GM19035 (cell line): ENCODE data around the gene SIMC1.
"Not testable (repeated sequence)": the region's sequence is repeated elsewhere in the genome, so short reads cannot be mapped to it uniquely, and the experiment has no call there.

Source experiments
- ATAC-seq: cut with Tn5 transposase; IDR thresholded peaks from one replicate; pipeline ENCODE4 v1.9.1; 2021; ENCODE audit not compliant: unreplicated experiment

SIMC1 gene

DNA sequence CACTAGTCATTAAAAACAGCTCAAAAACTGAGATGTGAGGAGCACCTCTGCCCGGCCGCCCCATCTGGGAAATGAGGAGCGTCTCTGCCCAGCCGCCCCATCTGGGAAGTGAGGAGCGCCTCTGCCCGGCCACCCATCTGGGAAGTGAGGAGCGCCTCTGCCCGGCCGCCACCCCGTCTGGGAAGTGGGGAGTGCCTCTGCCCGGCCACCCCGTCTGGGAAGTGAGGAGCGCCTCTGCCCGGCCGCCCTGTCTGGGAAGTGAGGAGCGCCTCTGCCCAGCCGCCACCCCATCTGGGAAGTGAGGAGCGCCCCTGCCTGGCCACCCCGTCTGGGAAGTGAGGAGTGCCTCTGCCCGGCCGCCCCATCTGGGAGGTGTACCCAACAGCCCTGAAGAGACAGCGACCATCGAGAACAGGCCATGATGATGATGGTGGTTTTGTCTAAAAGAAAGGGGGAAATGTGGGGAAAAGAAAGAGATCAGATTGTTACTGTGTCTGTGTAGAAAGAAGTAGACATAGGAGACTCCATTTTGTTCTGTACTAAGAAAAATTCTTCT lies 23.7 kb upstream of the SIMC1 start:
- ATAC-seq = not testable (repeated sequence)

DNA sequence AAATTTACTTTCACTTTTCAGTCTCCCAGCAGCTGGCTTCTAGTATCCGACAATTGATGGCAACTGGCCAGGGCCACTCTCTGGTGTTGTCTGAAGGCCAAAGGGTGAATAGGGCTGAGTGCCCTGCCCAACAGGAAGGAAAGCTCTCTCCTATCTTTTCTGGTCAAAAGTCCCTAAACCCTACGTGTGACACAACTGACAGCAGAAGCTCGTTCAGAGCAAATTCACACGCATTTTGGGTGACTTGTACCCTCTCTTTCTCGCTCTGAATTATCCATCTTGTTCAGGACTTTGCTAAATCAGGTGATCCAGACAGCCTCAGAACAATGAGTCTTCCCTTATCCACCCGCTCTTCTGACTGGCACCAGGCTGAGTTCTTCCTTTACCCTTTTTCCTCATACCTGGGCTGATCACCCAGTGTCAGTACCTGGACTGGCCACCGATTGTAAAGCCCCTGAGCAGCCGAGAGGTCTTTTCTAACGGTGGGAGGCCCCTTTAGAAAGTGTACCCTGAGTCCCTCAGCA lies 21.8 kb upstream of the SIMC1 start:
- ATAC-seq = not testable (repeated sequence)

DNA sequence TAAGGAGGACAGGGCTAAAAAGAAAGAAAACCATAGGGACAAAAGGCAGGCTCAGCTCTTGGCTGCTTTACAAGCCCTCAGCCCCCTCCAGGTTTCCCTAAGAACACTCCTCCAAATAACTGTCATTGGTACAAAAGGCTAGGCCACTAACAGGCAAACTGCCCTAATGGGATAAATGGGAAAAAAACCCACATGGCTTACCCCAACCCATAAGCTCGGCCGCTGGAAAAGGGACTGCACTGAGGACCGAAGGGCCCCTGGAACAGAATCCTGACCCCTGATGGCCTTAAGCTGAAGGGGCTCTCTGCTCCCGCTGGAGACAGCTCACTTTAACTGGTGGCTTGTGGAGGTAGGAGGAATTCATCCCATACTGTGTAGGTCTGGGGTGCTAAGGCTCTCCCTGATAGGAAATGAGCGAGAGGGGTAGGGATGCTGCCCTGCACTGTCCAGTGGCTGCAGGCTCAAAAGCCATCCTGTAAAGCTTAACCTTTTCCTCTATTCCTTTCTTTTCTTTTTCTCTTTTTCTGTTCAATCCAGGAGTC lies 21.0 kb upstream of the SIMC1 start:
- ATAC-seq = not testable (repeated sequence)

DNA sequence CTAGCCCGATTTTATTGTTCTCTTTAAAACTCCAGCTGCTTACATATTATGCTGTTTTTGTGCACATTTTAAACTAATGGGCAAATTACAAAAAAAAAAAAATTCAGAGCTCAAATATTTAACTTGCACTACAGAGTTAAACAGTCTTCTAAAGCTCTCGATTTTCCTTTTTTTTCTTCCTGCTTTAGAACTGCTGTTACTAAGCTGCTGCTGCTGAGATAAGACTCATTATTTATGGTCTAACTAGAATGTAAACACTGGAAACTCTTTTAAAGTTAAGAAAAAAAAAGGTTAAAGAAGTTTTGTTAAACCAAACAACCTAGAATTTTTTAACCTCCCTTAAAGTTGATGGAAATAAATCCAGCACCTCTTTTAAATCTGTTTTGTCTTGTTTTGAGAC lies 20.5 kb upstream of the SIMC1 start:
- ATAC-seq = not testable (repeated sequence)

DNA sequence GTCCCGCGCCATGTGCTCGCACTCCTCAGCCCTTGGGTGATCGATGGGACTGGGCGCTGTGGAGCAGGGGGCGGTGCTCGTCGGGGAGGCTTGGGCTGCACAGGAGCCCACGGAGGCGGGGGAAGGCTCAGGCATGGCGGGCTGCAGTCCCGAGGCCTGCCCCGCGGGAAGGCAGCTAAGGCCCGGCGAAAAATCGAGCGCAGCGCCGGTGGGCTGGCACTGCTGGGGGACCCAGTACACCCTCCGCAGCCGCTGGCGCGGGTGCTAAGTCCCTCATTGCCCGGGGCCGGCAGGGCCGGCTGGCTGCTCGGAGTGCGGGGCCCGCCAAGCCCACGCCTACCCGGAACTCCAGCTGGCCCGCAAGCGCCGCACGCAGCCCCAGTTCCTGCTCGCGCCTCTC lies 16.2 kb upstream of the SIMC1 start:
- ATAC-seq = not testable (repeated sequence)

DNA sequence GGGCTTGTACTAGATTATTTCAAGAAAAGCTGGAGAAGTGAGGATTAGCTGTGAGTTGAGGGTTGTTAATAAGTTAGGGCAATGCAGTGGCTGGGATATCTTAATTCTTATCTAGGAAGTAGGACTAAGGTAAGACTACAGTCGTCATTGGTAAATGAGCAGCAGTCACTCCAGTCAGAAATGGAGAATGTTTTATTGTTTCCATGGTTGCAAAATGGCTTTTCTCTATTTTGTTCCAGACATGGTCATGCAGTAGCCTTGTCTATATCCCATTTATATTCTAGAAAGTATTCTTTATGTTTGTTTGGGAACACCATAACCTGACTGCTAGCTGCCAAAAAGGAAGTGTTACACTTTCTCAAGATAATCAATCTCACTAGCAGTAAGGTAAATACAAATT lies 9.9 kb upstream of the SIMC1 start:
- not testable (repeated sequence) for ATAC-seq

DNA sequence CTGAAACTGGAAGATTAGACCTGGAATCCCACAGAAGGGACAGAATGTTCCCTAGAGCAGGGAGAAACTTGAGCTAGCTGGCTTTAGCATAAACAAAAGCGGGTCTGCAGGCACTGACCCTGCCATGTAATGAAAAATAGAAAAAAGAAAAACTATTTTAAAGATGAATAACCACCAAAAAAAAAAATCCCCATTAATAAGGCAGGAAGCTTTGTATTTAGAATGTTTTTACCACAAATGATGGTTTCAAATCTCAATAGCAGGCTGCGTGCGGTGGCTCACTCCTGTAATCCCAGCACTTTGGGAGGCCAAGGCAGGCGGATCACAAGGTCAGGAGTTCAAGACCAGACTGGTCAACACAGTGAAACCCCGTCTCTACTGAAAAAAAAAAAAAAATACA lies 5.0 kb upstream of the SIMC1 start:
- ATAC-seq = not testable (repeated sequence)

DNA sequence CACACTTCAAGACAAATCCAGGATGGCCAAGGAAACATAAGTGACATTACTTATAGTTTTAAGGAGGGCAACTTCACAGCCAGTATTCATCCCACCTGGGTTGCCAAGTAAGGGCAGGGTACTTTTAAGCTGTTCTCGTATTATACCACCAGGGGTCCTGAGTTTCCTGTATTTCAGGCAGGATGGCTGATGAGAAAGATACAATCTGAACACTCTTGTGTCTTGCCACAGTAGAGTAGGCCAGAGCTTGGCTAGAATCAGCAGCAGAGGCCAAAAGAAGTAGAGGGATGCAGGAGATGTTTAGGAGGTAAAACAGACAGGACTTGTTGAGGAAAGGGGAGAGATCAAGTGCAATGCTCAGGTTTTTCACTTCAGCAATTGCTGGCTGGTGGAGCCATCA lies 3.1 kb upstream of the SIMC1 start:
- peak; percentile 38 for ATAC-seq

DNA sequence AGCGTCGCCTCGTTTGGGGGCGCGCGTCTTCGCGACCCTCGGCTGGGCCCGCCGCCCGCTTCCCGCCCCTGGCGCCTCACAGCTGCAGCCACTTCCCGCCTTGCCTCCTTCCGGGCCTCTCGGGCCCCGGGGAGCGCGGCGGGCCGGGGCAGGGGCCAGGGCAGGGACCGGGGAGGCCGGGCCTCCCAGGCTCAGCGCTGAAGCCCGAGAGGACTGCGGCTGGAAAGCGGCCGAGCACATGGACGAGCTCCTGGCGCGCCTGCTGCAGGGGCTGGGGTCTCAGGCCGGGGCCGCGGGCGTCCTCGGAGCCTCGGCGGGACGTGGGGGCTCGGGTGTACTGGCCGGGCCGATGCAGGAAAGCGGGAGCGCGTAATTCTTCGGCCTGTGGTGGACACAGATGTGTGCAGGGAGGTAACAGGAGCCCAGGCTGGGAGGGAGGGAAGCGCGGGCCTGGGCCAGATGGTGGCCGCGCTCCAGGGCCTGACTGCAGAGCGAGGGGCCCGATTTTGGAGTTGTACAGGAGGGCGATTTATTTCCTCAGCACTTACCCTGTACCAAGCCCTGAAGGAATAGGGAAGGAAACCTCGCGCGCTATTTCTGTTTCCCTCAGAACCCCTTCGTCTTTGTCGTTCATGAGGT lies 540 bp downstream of the SIMC1 start:
- peak; percentile 5 for ATAC-seq

DNA sequence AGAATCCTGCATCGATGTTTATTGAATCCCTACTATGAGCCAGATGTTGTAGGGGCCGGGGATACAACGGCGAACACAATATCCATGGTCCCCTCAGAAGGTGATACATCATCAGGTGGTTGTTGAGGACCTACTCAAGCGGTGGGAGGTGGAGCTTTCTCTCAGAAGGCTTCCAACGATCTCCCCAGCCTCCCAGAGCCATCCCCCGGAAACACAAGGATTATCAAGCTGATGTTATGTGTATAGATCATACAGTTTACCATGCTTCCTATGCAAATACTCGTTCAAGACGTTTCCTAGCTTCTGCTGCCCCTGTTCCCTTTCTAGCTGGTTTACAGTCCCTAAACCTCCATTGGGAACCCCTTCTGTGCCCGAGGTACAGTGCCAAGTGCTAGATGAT lies 1.1 kb downstream of the SIMC1 start:
- not testable (repeated sequence) for ATAC-seq

DNA sequence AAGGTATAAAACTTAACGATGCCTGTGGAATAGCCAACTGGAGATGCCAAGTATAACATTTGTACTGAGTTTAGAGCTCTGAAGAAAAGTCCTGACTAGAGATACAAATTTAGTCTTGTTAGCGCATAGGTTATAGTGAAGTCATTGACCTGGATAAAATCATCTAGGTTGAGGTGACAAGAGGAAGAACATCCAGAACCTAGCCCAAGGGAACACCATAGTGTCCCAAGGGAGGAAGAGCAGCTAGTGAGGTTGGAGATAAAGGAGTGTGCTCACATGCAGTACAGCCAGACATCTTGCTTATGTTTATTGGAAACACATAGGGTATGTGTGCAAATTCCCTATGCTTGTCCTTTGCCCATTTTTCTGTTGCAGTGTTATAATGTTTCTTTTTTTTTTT lies 6.1 kb downstream of the SIMC1 start:
- not testable (repeated sequence) for ATAC-seq

DNA sequence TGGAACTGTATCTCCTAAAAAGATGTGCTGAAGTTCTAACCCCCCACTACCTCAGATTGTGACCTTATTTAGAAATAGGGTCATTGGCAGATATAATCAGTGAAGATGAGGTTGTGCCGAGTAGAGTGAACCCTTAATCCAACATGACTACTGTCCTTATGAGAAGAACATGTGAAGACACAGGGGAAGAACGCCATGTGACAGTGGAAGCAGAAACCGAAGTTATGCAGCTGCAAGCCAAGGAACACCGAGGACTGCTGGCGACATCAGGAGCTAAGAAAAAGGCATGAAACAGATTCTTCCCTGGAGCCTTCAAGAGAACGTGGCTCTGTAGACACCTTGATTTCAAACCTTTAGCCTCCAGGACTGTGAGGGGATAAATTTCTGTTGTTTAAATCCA lies 6.8 kb downstream of the SIMC1 start:
- not testable (repeated sequence) for ATAC-seq

DNA sequence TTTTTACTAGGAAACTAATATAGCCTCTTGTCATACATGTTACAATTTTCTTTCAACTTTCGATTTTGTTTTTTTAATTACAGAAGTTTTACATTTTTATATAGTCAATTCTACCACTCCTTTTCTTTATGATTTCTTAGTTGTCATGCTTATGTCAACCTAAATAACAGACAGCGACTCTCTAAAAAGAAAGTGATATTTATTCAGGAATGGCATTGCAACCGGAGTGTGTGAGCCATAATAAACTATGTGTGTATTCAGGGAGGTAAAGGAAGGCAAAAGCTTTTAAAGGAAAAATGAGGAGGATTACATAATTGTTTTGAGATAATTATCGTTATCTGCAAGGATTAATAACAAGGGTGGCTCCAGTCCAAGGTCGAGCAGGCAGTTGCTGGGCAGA lies 7.3 kb downstream of the SIMC1 start:
- ATAC-seq = not testable (repeated sequence)

DNA sequence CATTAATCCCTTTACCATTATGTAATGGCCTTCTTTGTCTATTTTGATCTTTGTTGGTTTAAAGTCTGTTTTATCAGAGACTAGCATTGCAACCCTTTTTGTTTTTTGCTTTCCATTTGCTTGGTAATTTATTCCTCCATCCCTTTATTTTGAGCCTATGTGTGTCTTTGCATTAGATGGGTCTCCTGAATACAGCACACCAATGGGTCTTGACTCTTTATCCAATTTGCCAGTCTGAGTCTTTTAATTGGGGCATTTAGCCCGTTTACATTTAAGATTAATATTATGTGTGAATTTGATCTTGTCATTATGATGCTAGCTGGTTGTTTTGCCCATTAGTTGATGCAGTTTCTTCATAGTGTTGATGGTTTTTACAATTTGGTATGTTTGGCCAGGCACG lies 12.5 kb downstream of the SIMC1 start:
- not testable (repeated sequence) for ATAC-seq

DNA sequence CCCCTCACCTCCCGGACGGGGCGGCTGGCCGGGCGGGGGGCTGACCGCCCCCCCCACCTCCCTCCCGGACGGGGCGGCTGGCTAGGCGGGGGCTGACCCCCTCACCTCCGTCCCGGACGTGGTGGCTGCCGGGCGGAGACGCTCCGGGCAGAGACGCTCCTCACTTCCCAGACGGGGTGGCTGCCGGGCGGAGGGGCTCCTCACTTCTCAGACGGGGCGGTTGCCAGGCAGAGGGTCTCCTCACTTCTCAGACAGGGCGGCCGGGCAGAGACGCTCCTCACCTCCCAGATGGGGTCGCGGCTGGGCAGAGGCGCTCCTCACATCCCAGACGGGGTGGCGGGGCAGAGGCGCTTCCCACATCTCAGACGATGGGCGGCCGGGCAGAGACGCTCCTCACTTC lies 13.9 kb downstream of the SIMC1 start:
- not testable (repeated sequence) for ATAC-seq

DNA sequence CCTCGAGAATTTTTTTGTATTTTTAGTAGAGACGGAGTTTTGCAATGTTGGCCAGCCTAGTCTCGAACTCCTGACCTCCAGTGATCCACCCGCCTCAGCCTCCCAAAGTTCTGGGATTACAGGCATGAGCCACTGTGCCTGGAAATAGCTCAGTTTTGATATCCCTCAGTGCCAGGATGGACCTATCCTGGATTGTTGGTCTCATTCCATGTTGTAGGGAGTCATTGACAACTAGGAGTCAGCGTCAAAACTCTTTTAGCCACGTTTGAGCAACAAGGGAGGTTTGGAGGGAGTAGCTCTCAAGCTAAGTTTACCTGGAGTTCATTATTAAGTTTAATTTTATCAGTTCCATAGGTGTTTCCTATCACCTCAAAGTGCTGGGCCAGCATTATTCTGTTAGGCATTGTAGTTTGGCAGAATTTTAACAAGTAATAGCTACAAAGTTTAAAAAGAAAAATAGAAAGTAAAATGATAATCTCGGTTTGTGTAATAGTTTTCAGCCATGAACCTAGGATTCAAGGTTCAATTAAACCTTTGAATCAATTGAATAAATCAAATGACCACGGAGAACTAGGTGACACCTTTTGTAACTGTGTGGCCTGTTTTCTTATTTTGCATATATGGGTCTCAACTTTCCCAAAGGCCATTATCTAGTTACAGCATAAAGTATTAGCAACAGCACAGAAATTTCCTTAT lies 15.3 kb downstream of the SIMC1 start:
- ATAC-seq = not testable (repeated sequence)

DNA sequence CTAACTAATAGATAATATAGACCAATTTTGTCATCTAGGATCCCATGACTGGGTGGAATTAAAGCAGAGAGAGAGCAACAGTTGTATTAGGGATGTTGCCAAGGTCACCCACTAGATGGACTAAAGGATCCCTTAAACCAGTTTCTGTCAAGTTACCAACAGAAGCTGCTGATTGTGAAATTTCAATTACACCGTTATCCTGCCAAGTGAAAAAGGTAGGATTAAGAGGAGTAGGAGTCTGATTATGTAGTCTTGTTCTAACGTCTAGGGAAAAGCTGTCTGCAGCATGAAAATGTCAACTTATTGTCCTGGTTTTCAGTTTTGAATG lies 15.8 kb downstream of the SIMC1 start:
- ATAC-seq = not testable (repeated sequence)

DNA sequence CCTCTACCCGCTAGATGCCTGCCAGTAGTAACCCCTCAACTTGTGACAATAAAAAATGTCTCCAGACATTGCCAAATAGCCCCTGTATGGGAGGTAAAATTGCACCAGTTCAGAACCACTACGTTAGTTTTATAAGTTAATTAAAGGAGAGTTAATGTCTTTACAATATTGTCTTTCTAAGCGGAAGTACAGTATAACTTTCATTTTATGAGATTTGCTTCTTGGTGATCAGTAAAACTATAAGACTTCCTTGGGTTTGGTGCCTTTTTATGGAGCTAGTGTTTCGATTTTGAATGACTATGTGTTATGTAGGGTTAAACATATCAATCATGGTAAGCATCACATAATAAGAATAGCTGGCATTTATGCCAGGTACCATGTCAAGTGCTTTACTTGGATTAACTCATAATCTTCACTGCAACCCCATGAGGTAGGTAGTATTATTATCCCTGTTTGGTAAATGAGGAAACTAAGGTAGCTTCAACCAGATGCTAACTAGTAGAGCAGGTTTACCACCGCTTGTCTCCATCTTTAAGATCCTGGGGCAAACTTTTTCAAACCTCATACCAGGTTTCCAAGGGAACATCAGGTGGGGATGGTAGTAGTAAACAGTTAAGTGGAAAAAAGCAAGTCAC lies 19.8 kb downstream of the SIMC1 start:
- not testable (repeated sequence) for ATAC-seq

DNA sequence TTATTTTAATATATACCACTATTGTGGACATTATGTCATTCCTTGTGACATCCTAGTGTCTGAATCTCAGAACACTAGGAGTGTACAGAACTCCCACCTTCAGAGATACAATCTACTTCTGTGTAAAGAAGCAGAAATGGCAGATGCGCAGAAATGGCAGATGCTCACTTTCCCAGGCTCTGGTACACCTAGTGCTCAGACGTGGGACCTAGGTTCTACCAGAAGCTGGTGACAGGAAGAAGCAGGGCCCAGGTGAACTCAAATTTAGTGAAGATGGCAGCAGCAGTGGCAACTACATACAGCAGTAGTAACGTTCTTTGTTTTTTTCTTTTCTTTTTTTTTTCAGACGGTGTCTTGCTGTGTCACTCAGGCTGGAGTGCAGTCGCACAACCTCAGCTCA lies 22.5 kb downstream of the SIMC1 start:
- ATAC-seq = not testable (repeated sequence)

DNA sequence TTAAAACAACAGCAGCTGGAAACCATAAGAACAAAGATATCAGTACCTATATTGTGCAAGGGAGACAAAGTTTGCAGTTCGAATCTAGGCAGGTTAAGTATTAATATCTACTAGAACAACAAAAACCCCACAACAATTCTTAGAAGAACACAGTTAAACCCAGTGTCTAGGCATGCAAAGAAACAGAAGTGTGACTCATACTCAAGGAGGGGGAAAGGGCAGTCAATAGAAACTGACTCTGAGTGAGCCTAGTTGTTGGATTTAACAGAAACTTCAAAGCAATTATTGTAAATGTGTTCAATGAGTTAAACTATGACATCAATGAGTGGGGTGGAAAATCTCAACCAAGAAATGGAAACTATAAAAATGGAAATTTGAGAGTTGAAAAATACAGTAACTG lies 28.2 kb downstream of the SIMC1 start:
- ATAC-seq = not testable (repeated sequence)

DNA sequence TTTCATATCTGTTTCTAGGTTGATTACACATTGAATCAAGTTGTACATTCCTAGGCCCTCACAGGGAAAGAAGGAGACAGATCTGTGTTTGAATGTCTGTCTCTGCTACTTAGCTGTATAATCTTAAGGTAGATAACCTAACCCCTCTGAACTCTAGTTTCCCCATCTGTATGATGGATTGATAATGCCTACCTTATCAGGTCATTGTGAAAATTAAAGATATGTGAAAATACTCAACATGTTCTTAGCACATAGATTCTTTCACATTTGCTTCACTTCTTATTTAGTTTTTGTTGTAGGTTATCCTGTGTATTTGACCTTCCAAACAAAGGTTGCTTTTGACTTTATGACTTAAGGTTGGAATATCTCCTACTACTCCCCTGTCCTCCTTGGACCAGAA lies 50.8 kb downstream of the SIMC1 start:
- not testable (repeated sequence) for ATAC-seq
